GM18498 (cell line): ENCODE results near the gene C16orf86.

Experiments
- ATAC-seq: cut with Tn5 transposase; IDR thresholded peaks from one replicate; pipeline ENCODE4 v1.9.1; 2021; ENCODE audit warnings: mild to moderate bottlenecking, moderate library complexity; ENCODE audit not compliant: unreplicated experiment

Gene C16orf86

GRCh38 chr16:67666559-67667452 is at the start of gene C16orf86, which contains the start of gene ENKD1:
Gene C16orf86, plus strand, starts transcription at chr16:67666814. Its CDS starts 157 bp downstream, at chr16:67666971.
Gene ENKD1, minus strand, starts transcription at chr16:67666750. Its CDS starts 308 bp downstream, at chr16:67666442.
- peak; percentile 62 for ATAC-seq

- ATAC-seq: no peak
Observed at GRCh38 chr16:67628216-67628615, 38.4 kb upstream of the C16orf86 start.

GRCh38 chr16:67632415-67633172 is 34.0 kb upstream of the C16orf86 start:
- ATAC-seq: no peak

GRCh38 chr16:67636713-67637112 is 29.9 kb upstream of the C16orf86 start:
- ATAC-seq: no peak

GRCh38 chr16:67637625-67638024 is 29.0 kb upstream of the C16orf86 start:
- no peak for ATAC-seq

- ATAC-seq: no peak
Observed at GRCh38 chr16:67641779-67642708, 24.6 kb upstream of the C16orf86 start.

- ATAC-seq: no peak
Observed at GRCh38 chr16:67644038-67644437, 22.6 kb upstream of the C16orf86 start.

- ATAC-seq: no peak
Observed at GRCh38 chr16:67645397-67646121, 21.1 kb upstream of the C16orf86 start.

- no peak for ATAC-seq
Observed at GRCh38 chr16:67647111-67647651, 19.4 kb upstream of the C16orf86 start.

GRCh38 chr16:67647681-67648080 is 18.9 kb upstream of the C16orf86 start:
- no peak for ATAC-seq

GRCh38 chr16:67648088-67648763 is 18.4 kb upstream of the C16orf86 start:
- no peak for ATAC-seq

GRCh38 chr16:67648764-67649407 is 17.7 kb upstream of the C16orf86 start:
- ATAC-seq: no peak

GRCh38 chr16:67649494-67649931 is 17.1 kb upstream of the C16orf86 start:
- ATAC-seq: no peak

- no peak for ATAC-seq
Observed at GRCh38 chr16:67650023-67650422, 16.6 kb upstream of the C16orf86 start.

- ATAC-seq: no peak
Observed at GRCh38 chr16:67651039-67651438, 15.6 kb upstream of the C16orf86 start.

- ATAC-seq: no peak
Observed at GRCh38 chr16:67651847-67652246, 14.8 kb upstream of the C16orf86 start.

- no peak for ATAC-seq
Observed at GRCh38 chr16:67652578-67653127, 14.0 kb upstream of the C16orf86 start.

- ATAC-seq: no peak
Observed at GRCh38 chr16:67653128-67653788, 13.4 kb upstream of the C16orf86 start.
